HUES48 (cell line): ENCODE results near the gene SRGAP3.

Experiments used
- H3K27ac ChIP-seq: one replicate; pipeline ENCODE4 v1.7.0; 2013; ENCODE audit warnings: low read depth, low read length, inconsistent platforms
- H3K27me3 ChIP-seq: 2 replicates; pipeline ENCODE4 v1.6.1; 2013; ENCODE audit warnings: mild to moderate bottlenecking, low read length; ENCODE audit not compliant: control insufficient read depth, insufficient read depth
- H3K36me3 ChIP-seq: 2 replicates; pipeline ENCODE4 v1.6.1; 2013; ENCODE audit warnings: low read length; ENCODE audit not compliant: control insufficient read depth, insufficient read depth
- H3K4me1 ChIP-seq: 2 replicates; pipeline ENCODE4 v1.6.1; 2013; ENCODE audit warnings: mild to moderate bottlenecking, low read length; ENCODE audit not compliant: control insufficient read depth, insufficient read depth
- H3K4me3 ChIP-seq: 2 replicates; pipeline ENCODE4 v1.5.1; 2013; ENCODE audit warnings: mild to moderate bottlenecking, low read depth, low read length
- H3K9ac ChIP-seq: 2 replicates; pipeline ENCODE4 v1.6.1; 2013; ENCODE audit warnings: mild to moderate bottlenecking, low read depth, low read length, moderate library complexity
- H3K9me3 ChIP-seq: 2 replicates; pipeline ENCODE4 v1.6.1; 2013; ENCODE audit warnings: low read length; ENCODE audit not compliant: control insufficient read depth, insufficient read depth

SRGAP3 gene

DNA sequence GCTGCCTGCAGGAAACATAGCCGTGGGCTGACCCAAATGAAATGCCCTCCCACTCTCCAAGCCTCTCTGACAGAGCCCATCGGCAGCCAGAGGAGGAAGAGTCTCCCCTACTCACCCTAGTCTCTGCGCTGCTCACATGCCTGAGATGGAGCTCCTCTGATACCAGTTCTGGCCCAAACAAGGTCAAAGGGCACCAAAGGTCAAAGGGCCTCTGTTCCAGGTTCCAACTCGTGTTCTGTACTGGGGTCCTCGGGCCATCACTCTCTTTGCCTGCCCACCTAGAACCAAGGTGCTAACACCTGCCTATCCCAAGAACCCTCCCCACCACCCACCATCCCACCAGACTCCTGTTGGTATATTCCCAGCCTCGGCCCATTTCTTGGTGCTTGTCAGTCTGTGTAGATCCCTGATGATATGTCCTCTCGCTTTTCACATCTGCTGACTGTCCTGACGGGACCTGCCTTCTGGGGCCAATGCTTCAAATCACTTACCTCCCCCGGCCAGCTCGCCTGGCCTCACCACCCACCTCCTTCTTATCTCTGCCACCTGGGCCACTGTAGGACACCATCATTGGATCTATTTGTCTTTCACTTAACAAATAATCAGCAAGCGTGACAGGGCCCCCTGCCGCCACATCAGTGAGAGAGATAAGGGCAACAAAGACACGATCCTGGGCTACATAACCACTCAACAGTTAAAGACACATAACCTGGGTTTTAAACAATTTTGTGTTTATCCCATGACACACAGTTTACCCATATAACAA, 90.4 kb downstream of the SRGAP3 start:
- Histone ChIP-seq H3K4me3 (no peak overlapping the region), H3K9ac (no peak overlapping the region), H3K4me1 (peaks cover 2% of the 10 kb centered on the region), H3K27ac (no peak overlapping the region), H3K9me3 (no peaks in the 10 kb centered on the region), H3K36me3 (no peaks in the 10 kb centered on the region), H3K27me3 (no peaks in the 10 kb centered on the region)

DNA sequence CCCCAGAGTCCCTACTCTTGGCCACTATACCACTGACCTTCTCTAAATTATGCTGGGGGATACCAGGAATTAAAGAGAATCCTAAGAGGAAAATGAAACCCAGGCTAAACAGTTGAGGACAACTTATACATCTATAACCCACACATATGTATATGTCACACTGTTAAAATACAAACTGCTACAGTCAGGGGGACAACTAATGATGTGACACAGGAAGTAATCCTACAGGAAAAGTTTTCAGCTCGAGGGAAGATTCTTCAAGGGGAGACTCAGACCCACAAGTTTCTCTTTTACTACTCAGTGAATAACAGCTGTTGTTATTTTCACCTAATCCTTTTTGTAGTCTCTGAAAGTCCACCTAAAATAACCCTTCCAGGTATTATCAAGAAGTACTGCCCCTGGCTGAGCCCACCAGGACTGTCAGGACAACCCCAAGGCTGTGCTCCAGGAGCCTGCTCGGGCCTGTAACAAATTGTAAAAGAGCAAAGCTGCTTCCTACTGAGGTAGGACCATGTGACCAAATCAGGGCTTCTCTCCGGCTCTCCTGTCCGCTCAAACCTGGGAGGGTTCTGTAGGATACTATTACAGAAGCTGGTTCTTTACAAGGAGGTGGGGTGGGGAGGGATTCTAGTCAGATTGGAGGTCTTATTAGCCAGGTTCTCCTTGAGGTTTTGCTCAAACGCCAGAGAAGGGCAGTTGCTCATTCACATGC, 91.6 kb downstream of the SRGAP3 start:
- Histone ChIP-seq H3K4me3 (no peak overlapping the region), H3K4me1 (peaks cover 5% of the 10 kb centered on the region), H3K27ac (no peak overlapping the region), H3K9ac (no peak overlapping the region), H3K36me3 (no peaks in the 10 kb centered on the region), H3K27me3 (no peaks in the 10 kb centered on the region), H3K9me3 (no peaks in the 10 kb centered on the region)

DNA sequence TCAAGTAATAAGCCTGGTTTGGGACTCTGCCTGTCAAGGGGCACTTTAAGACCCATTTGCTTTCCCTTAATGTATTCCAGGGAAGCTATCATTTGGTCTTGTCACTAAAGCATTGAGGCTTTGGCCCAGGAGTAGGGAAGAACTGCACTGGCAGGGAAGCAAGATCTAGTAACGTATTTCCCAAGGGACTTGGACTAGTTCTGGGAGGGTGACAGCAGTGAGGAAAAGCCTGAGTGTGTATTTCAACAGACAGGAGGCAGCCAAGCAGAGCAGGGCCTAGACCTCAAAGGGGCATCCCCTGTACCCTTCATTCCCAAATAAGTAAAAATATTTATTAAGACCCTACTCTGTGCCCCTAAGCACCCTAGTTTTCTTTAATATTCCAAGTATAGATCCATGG, 92.8 kb downstream of the SRGAP3 start:
- Histone ChIP-seq H3K27ac (no peak overlapping the region), H3K36me3 (no peaks in the 10 kb centered on the region), H3K9me3 (no peaks in the 10 kb centered on the region), H3K27me3 (no peaks in the 10 kb centered on the region), H3K9ac (no peak overlapping the region), H3K4me1 (peaks cover 5% of the 10 kb centered on the region), H3K4me3 (no peak overlapping the region)

DNA sequence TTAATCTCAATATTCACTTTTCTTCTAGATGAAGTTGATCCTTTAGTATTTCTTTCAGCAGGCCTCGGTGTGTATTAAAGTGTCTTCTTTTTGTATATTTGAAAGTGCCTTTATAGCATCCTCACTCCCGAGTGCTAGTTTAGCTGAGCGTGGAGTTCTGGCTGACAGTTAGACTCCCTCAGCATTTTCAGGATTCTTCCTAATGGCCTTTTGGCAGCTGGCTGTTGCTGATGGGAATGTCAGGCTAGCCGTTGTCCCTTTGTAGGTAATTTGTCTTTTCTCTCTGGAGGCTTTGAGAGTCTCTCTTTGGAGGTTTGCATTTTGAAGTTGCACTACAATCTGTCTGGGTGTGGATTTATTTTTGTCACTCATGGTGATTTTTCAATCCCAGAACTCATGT, 94.4 kb downstream of the SRGAP3 start:
- peaks cover 5% of the 10 kb centered on the region for H3K4me1 ChIP-seq
- no peaks in the 10 kb centered on the region for H3K27me3 ChIP-seq
- H3K9ac ChIP-seq = no peak overlapping the region
- peaks cover 7% of the 10 kb centered on the region; the same call in 1 of the 2 replicates for H3K9me3 ChIP-seq
- H3K27ac ChIP-seq = no peak overlapping the region
- no peaks in the 10 kb centered on the region for H3K36me3 ChIP-seq
- H3K4me3 ChIP-seq = no peak overlapping the region

DNA sequence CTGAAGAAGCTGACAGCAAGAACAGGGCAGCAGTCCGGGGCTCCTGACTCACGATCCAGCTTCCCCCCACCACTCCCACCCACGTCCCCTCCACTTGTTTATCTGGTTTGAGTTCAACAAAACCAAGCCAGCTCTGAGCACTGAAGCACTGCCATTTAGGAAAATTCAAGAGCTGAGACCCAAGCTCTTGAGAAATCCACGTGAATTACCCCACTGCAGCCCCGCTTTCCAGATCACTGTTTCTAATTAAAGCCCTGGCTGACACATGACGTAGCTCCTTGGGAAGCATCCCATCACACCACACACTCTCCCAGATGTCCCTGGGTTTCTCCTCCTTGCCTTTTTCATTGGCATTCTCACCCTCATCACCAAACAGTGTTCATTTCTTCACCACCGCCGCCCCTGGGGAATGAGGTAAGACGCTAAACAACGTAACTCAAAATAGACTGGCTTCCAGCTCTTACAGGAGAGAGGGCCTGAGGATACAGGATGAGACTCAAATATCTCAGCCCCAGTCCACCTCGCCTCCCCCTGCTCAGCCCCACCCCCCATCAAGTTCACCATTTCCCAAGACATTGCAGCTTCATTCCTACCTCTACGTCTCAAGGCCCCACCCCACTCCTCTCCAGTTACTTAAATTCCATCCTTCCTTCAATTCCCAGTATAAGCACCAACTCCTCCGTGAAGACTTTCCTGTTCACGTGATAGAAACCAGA, 95.4 kb downstream of the SRGAP3 start:
- Histone ChIP-seq H3K4me3 (no peak overlapping the region), H3K36me3 (no peaks in the 10 kb centered on the region)

DNA sequence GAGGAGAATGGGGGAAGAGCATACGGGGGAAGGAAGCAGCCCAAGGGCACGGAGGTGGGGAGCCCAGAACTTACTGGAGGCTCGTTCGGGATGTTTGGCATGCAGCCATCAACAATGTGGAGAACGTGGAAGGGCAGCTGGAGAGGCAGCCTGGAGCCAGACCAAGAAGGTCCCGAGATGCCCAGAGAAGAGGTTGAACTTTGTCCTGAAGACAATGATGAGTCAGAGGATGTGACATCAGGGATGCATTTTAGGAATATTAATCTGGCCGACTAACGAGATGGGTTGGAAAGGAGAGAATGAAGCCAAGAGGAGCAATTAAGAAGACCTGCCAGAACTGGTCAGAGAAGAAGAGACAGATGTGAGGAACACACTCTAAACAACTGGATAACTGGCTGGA, 98.2 kb downstream of the SRGAP3 start:
- peaks cover 7% of the 10 kb centered on the region; the same call in 1 of the 2 replicates for H3K9me3 ChIP-seq
- H3K36me3 ChIP-seq = no peaks in the 10 kb centered on the region
- no peak overlapping the region for H3K9ac ChIP-seq
- no peaks in the 10 kb centered on the region for H3K27me3 ChIP-seq
- H3K27ac ChIP-seq = no peak overlapping the region
- H3K4me1 ChIP-seq = peaks cover 5% of the 10 kb centered on the region
- no peak overlapping the region for H3K4me3 ChIP-seq

More for the DNA sequence above, 95.4 kb downstream of the SRGAP3 start:
- H3K9ac ChIP-seq = no peak overlapping the region
- no peak overlapping the region for H3K27ac ChIP-seq
- no peaks in the 10 kb centered on the region for H3K27me3 ChIP-seq
- H3K4me1 ChIP-seq = peaks cover 5% of the 10 kb centered on the region
- peaks cover 7% of the 10 kb centered on the region; the same call in 1 of the 2 replicates for H3K9me3 ChIP-seq

DNA sequence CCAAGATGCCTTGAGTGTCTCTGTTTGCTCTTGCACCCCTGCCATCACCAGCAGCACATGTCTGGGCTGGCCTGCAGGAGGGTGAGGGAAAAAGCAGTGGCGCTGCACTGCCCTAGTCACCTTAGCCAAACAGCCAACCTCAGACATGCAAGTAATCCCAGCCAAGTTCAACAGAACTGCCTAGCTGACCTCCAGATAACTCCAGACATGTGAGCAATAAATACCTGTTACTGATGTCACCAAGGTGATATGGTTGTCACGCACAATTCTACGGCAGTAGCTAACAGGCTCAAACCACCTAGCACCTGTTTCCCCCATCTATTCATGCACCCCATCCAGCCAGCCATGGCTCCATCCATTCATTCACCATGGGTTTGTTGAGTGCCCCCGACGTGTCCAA, 99.9 kb downstream of the SRGAP3 start:
- H3K9me3 ChIP-seq = peaks cover 7% of the 10 kb centered on the region; the same call in 1 of the 2 replicates
- H3K27ac ChIP-seq = no peak overlapping the region

DNA sequence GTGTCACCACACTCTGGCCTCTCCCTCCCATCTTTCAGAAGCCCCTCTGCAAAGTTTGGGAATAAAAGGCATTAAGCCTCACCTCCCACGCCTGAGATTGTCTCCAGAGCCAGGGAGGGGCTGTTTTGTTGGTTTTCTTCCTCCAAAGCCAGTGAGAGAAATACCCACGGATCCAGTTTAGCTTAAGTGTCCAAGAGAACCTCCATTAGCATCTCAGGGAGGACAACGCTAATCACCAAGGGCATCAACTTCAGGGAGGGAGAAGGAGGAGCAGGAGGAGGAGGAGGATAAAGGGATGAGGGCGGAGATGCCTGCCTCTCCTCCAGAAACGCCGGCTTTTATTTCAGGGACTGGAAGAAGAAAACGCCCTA, 101.6 kb downstream of the SRGAP3 start:
- Histone ChIP-seq H3K27ac (no peak overlapping the region), H3K9me3 (peaks cover 7% of the 10 kb centered on the region; the same call in 1 of the 2 replicates), H3K4me3 (no peak overlapping the region), H3K27me3 (no peaks in the 10 kb centered on the region), H3K36me3 (no peaks in the 10 kb centered on the region), H3K4me1 (no peaks in the 10 kb centered on the region), H3K9ac (no peak overlapping the region)

More for the DNA sequence above, 99.9 kb downstream of the SRGAP3 start:
- Histone ChIP-seq H3K9ac (no peak overlapping the region), H3K27me3 (no peaks in the 10 kb centered on the region), H3K4me3 (no peak overlapping the region), H3K36me3 (no peaks in the 10 kb centered on the region), H3K4me1 (peaks cover 5% of the 10 kb centered on the region)

DNA sequence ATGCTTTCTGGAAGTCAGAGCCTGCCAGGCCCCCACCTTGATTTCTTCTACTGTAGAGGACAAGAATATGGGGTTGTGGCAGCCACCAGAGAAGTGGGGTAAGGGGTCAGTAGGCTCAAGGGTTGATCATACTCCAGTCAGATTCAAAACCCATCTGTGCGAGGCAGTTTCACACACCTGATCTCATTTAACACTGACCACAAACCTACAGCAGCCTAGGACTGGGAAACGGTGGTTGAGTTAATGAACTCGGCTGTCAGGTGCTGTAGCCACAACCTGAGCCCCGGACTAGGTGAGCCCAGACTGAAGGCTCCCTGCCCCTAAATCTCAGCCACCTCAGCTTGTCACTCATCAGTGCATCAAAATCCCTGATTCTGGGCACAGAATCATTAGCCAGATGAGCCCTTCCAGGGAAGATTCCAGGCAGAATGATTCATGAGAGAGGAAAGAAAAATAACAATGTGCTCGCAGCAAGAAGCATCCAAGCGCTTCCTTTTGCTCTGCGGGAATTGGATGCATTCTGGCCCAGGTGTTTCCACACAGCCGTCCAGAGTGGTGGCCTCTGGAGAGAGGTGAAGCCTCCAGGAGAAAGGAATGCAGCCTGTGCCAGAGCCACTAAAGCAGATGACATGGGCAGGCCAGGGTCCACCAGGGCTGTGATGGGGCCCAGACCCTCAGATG, 102.1 kb downstream of the SRGAP3 start:
- no peaks in the 10 kb centered on the region for H3K4me1 ChIP-seq

DNA sequence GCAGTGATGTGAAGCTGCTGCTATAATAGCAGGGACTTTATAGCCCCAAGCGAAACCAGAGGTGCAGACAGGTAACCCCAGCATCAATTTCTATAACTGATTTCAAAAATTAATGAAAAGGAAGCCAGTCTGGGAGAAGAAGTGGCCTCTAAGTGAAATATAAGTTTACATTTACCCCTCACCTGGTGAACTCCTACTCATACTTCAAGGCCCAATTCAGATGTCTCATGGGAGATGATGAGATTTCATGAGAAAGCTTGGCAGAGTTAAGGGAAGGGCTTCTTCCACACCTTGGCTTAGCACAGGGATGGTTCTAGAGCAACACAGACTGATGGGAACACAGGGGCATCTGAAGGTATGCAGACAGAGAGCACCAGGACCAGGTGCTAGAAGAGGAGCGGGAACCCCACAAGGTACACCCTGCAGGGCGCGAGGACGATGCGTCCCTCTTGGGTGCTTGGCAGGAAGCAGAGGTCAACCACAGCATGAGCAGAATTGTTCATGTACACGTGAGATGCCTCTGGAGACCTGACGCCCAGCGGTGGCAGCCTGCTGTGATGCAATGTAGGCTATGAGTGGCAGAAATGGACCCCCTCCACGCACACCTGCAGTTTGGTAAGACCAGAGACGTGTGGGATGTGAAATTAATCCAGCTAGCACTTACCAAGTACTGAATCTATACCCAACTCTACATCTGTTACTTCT, 102.9 kb downstream of the SRGAP3 start:
- Histone ChIP-seq H3K9me3 (peaks cover 7% of the 10 kb centered on the region; the same call in 1 of the 2 replicates), H3K4me3 (no peak overlapping the region), H3K36me3 (no peaks in the 10 kb centered on the region), H3K27me3 (no peaks in the 10 kb centered on the region), H3K9ac (no peak overlapping the region), H3K27ac (no peak overlapping the region), H3K4me1 (no peaks in the 10 kb centered on the region)

More for the DNA sequence above, 102.1 kb downstream of the SRGAP3 start:
- Histone ChIP-seq H3K27ac (no peak overlapping the region), H3K9me3 (peaks cover 7% of the 10 kb centered on the region; the same call in 1 of the 2 replicates), H3K9ac (no peak overlapping the region), H3K36me3 (no peaks in the 10 kb centered on the region), H3K4me3 (no peak overlapping the region), H3K27me3 (no peaks in the 10 kb centered on the region)
